ENCODE data around the gene ADAMTS15. TPM values are rescaled to one million over a fixed set of nuclear protein-coding genes. Genes with fewer than 3 reads are reported as not detected.

Gene ADAMTS15, protein sequence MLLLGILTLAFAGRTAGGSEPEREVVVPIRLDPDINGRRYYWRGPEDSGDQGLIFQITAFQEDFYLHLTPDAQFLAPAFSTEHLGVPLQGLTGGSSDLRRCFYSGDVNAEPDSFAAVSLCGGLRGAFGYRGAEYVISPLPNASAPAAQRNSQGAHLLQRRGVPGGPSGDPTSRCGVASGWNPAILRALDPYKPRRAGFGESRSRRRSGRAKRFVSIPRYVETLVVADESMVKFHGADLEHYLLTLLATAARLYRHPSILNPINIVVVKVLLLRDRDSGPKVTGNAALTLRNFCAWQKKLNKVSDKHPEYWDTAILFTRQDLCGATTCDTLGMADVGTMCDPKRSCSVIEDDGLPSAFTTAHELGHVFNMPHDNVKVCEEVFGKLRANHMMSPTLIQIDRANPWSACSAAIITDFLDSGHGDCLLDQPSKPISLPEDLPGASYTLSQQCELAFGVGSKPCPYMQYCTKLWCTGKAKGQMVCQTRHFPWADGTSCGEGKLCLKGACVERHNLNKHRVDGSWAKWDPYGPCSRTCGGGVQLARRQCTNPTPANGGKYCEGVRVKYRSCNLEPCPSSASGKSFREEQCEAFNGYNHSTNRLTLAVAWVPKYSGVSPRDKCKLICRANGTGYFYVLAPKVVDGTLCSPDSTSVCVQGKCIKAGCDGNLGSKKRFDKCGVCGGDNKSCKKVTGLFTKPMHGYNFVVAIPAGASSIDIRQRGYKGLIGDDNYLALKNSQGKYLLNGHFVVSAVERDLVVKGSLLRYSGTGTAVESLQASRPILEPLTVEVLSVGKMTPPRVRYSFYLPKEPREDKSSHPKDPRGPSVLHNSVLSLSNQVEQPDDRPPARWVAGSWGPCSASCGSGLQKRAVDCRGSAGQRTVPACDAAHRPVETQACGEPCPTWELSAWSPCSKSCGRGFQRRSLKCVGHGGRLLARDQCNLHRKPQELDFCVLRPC
- total RNA-seq = 28.8 and 94.9 TPM in 2 replicates

GRCh38 chr11:130448416-130449309 lies at the start of gene ADAMTS15:
Gene ADAMTS15 (plus strand): TSS chr11:130448645. CDS start chr11:130448974, 329 bp downstream.

DNA sequence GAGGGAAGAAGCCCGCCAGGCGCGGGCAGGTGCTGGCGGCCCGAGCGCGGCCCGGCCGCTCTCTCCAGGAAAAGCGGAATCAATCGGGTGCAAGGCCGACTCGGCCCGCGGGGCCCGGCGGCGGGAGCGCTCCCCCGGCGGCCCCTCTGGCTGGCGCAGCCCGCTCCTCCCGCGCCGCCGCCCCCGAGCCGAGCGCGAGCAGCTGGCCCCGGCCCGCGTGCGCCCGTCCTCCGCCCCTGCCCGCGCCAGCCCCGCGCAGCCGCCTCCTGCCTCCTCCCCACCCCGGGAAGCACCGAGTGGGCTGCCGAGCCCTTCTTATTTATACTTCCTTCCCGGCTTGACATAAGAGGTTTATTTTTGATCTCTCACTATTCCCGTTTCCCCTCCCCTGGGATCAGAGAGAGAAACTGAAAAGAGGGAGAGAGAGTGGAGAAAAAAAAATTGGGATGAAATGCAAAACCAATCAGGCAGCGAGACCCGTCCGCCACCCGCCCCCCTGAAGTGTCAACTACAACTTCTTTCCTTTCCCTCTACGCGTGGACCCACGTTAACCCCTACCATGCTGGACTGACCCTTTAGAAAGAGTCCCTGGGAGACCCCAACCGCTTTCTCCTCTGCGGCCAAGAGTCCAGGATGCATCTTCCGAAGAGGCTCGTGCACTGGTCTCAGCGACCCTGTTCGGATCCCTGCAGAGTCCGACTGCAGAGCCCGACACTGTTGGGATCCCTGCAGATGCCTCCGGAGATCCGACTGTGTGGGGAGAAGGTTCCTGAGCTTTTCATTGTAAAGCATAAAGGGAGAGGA lies 19.9 kb upstream of the ADAMTS15 start, which contains the start of gene ADAMTS8:
Gene ADAMTS8 (minus strand): TSS at position 294 of the 804 bp plus-strand sequence. CDS start 323 bp downstream, outside the sequence.

Other genes starting within 250 kb of the ADAMTS15 start
- 26.2 and 37.9 TPM in 2 replicates for gene ZBTB44, start 133.7 kb upstream of the ADAMTS15 start, total RNA-seq
- 0.07 and 0.65 TPM in 2 replicates for gene ADAMTS8, start 20.0 kb upstream of the ADAMTS15 start, total RNA-seq

Data from smooth muscle cell of the pulmonary artery (primary cell).